HepG2 (cell line): ENCODE measurements around the gene LRRC28. TPM values are rescaled to one million over a fixed set of nuclear protein-coding genes. Genes with fewer than 3 reads are reported as not detected.

Experiments used
- AKAP8 ChIP-seq: sonication (generic); formaldehyde crosslinking; IDR thresholded peaks from 2 replicates; pipeline ENCODE4 v1.5.1; 2020; ENCODE audit warnings: mild to moderate bottlenecking, missing genetic modification reagents
- ARID2 ChIP-seq: sonication (generic); formaldehyde crosslinking; IDR thresholded peaks from 2 replicates; pipeline ENCODE4 v1.8.1; 2022; ENCODE audit warnings: mild to moderate bottlenecking, missing genetic modification reagents, borderline replicate concordance
- ARNTL ChIP-seq: sonication (generic); formaldehyde crosslinking; IDR thresholded peaks from 2 replicates; pipeline ENCODE4 v1.4.0; 2020; ENCODE audit warnings: mild to moderate bottlenecking, missing genetic modification reagents
- EEA1 ChIP-seq: sonication (generic); formaldehyde crosslinking; IDR thresholded peaks from 2 replicates; pipeline ENCODE4 v1.5.1; 2020; ENCODE audit warnings: mild to moderate bottlenecking, missing genetic modification reagents, borderline replicate concordance
- ELK4 ChIP-seq: sonication (generic); formaldehyde crosslinking; IDR thresholded peaks from 2 replicates; pipeline ENCODE4 v1.9.0; 2021; ENCODE audit warnings: missing genetic modification reagents, borderline replicate concordance
- ETS1 ChIP-seq: sonication (generic); formaldehyde crosslinking; IDR thresholded peaks from 2 replicates; pipeline ENCODE4 v1.4.0; 2020; ENCODE audit warnings: missing genetic modification reagents
- HHEX ChIP-seq: IDR thresholded peaks from 2 replicates; pipeline ENCODE4 v1.6.1; 2016; ENCODE audit warnings: control low read depth
- KDM6A ChIP-seq: IDR thresholded peaks from 2 replicates; pipeline ENCODE4 v1.6.1; 2016; ENCODE audit warnings: low read depth
- MXI1 ChIP-seq: IDR thresholded peaks from 3 replicates; pipeline ENCODE4 v1.6.1; 2012; ENCODE audit warnings: low read depth, low read length, inconsistent platforms, borderline replicate concordance
- NR2F2 ChIP-seq: IDR thresholded peaks from 2 replicates; pipeline ENCODE4 v1.6.1; 2012; ENCODE audit warnings: low read depth, inconsistent platforms, borderline replicate concordance
- RFX1 ChIP-seq: fragments of 450-650 bp; IDR thresholded peaks from 2 replicates; pipeline ENCODE4 v1.6.1; 2017
- SCMH1 ChIP-seq: sonication (generic); formaldehyde crosslinking; IDR thresholded peaks from 2 replicates; pipeline ENCODE4 v1.9.0; 2021; ENCODE audit warnings: missing genetic modification reagents, mild to moderate bottlenecking, borderline replicate concordance
- SMAD3 ChIP-seq: sonication (generic); formaldehyde crosslinking; IDR thresholded peaks from 2 replicates; pipeline ENCODE4 v1.4.0; 2020; ENCODE audit warnings: missing genetic modification reagents
- ZFP1 ChIP-seq: IDR thresholded peaks from 2 replicates; pipeline ENCODE4 v1.6.1; 2016
- ZHX1 ChIP-seq: sonication (generic); formaldehyde crosslinking; IDR thresholded peaks from 2 replicates; pipeline ENCODE4 v1.8.1; 2022; ENCODE audit warnings: low read depth, mild to moderate bottlenecking, missing genetic modification reagents
- ZNF20 ChIP-seq: sonication (generic); formaldehyde crosslinking; IDR thresholded peaks from 2 replicates; pipeline ENCODE4 v1.4.0; 2020; ENCODE audit warnings: mild to moderate bottlenecking, moderate library complexity, missing genetic modification reagents
- ZNF235 ChIP-seq: sonication (generic); formaldehyde crosslinking; IDR thresholded peaks from 2 replicates; pipeline ENCODE4 v1.8.1; 2023; ENCODE audit warnings: mild to moderate bottlenecking, missing genetic modification reagents, borderline replicate concordance
- ZNF441 ChIP-seq: sonication (generic); formaldehyde crosslinking; IDR thresholded peaks from 2 replicates; pipeline ENCODE4 v1.7.0; 2021; ENCODE audit warnings: missing genetic modification reagents, borderline replicate concordance
- ZNF451 ChIP-seq: sonication (generic); formaldehyde crosslinking; IDR thresholded peaks from 2 replicates; pipeline ENCODE4 v1.5.0; 2020; ENCODE audit warnings: mild to moderate bottlenecking, missing genetic modification reagents
- ZNF607 ChIP-seq: sonication (generic); formaldehyde crosslinking; IDR thresholded peaks from 2 replicates; pipeline ENCODE4 v1.5.1; 2020; ENCODE audit warnings: missing genetic modification reagents, mild to moderate bottlenecking, borderline replicate concordance
- ZNF652 ChIP-seq: IDR thresholded peaks from 2 replicates; pipeline ENCODE4 v1.6.1; 2016; ENCODE audit warnings: low read depth, borderline replicate concordance
- ZNF720 ChIP-seq: sonication (generic); formaldehyde crosslinking; IDR thresholded peaks from 2 replicates; pipeline ENCODE4 v1.4.0; 2020; ENCODE audit warnings: missing genetic modification reagents
- ZSCAN12 ChIP-seq: sonication (generic); formaldehyde crosslinking; IDR thresholded peaks from 2 replicates; pipeline ENCODE4 v1.9.0; 2021; ENCODE audit warnings: mild to moderate bottlenecking, missing genetic modification reagents
- polyA plus RNA-seq, 8 experiments: library from polyadenylated mRNA; depleted of rRNA in 3 of 8; stranded (reverse) in 7 of 8; unstranded in 1 of 8; fragments of >200 nt; fragmentation: Illumina TruSeq in 4 of 8; extraction: Trizol in 4 of 8; gene quantifications; 2 replicates each; pipeline versions ENCODE4 v1.2.1 to v1.2.3, GENCODE V29; 2011 to 2016; ENCODE audit warnings: low read depth in 4 of 8, missing spikeins in 1 of 8, mixed read lengths in 1 of 8; ENCODE audit not compliant: insufficient read depth in 1 of 8
- total RNA-seq, 5 experiments: library from RNA; depleted of rRNA; stranded (reverse); fragments of >200 nt; fragmentation: Illumina TruSeq; extraction: Trizol; gene quantifications; 2 replicates each; pipeline ENCODE4 v1.2.3, GENCODE V29; 2016; ENCODE audit warnings: low read depth in 1 of 5
- TF ChIP-seq, protein P1 (sequence below): sonication (generic); formaldehyde crosslinking; IDR thresholded peaks from 2 replicates; pipeline ENCODE4 v1.4.0; 2020; ENCODE audit warnings: mild to moderate bottlenecking, missing genetic modification reagents
- TF ChIP-seq, protein P2 (sequence below): sonication (generic); formaldehyde crosslinking; IDR thresholded peaks from 2 replicates; pipeline ENCODE4 v1.5.0; 2020; ENCODE audit warnings: missing genetic modification reagents

Gene LRRC28
- total and polyA plus RNA-seq, 2 of the 13 experiments (the other 11 are each of a cell fraction or from before 2014, with no cell fraction given): 17.5 to 21.3 TPM

GRCh38 chr15:99250857-99251841 is at the start of gene LRRC28 (continued):
- no peak for TF ChIP-seq ETS1 (CRISPR knock-in tag)
- no peak for TF ChIP-seq ZSCAN12 (CRISPR knock-in tag)
- TF ChIP-seq HHEX (CRISPR knock-in tag): no peak
- TF ChIP-seq AKAP8: no peak
- no peak; the same call in 1 of the 2 replicates for TF ChIP-seq SMAD3
- no peak; the same call in 1 of the 2 replicates for TF ChIP-seq ZHX1 (CRISPR knock-in tag)
- no peak for TF ChIP-seq ZNF235
- TF ChIP-seq KDM6A (CRISPR knock-in tag): no peak
- TF ChIP-seq, protein P1, sequence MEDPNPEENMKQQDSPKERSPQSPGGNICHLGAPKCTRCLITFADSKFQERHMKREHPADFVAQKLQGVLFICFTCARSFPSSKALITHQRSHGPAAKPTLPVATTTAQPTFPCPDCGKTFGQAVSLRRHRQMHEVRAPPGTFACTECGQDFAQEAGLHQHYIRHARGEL (CRISPR knock-in tag): no peak
- TF ChIP-seq MXI1: peak; percentile 67; the same call in 2 of the 3 replicates
- TF ChIP-seq ZNF720 (CRISPR knock-in tag): no peak
- TF ChIP-seq ARID2: peak; percentile 78; the same call in 1 of the 2 replicates
- no peak for TF ChIP-seq EEA1 (CRISPR knock-in tag)
- TF ChIP-seq ZNF20: no peak
- TF ChIP-seq, protein P2, sequence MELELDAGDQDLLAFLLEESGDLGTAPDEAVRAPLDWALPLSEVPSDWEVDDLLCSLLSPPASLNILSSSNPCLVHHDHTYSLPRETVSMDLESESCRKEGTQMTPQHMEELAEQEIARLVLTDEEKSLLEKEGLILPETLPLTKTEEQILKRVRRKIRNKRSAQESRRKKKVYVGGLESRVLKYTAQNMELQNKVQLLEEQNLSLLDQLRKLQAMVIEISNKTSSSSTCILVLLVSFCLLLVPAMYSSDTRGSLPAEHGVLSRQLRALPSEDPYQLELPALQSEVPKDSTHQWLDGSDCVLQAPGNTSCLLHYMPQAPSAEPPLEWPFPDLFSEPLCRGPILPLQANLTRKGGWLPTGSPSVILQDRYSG (CRISPR knock-in tag): no peak
- TF ChIP-seq ZFP1 (CRISPR knock-in tag): no peak
- TF ChIP-seq SCMH1 (CRISPR knock-in tag): no peak
- TF ChIP-seq RFX1: no peak
- TF ChIP-seq ZNF451 (CRISPR knock-in tag): peak; percentile 79
- TF ChIP-seq ZNF441: no peak
- TF ChIP-seq ELK4 (CRISPR knock-in tag): no peak
- TF ChIP-seq ZNF607 (CRISPR knock-in tag): peak; percentile 67; the same call in 1 of the 2 replicates
- TF ChIP-seq ZNF652: no peak
- TF ChIP-seq ARNTL (CRISPR knock-in tag): no peak
- TF ChIP-seq NR2F2: no peak
